Measurements from ENCODE around the gene CDC42BPB. TPM values are rescaled to one million over a fixed set of nuclear protein-coding genes. Genes with fewer than 3 reads are reported as not detected.

CDC42BPB gene
- total RNA-seq, 1 experiment from 2014 or later, result 84.4 TPM

GRCh38 chr14:102908766-102909455, 148.4 kb downstream of the CDC42BPB start:
- no peaks in the 10 kb centered on the region for H3K4me1 ChIP-seq (ENCODE audit: control insufficient read depth, insufficient read depth, low read length)
- intact Hi-C loops (cut with micrococcal nuclease; ENCODE audit: unreplicated experiment), result no loop called here
- ChIA-PET POLR2A (no interaction called here), CTCF (no interaction called here)
- H3K27ac ChIP-seq (ENCODE audit: low read length), result no peak overlapping the region
- no TSS peak for BruUV-seq (replicated peaks)
- DNase-seq (ENCODE audit: low read depth, low spot score) (no peak), ATAC-seq (no peak)
- H3K9me3 ChIP-seq (ENCODE audit: control insufficient read depth, insufficient read depth, low read depth, low read length), result no peaks in the 10 kb centered on the region
- H3K4me3 ChIP-seq (ENCODE audit: low read depth in 2 of 2, low read length in 2 of 2), result no peak overlapping the region
- no peaks in the 10 kb centered on the region for H3K27me3 ChIP-seq (ENCODE audit: control insufficient read depth, insufficient read depth, low read length)
- TF ChIP-seq REST (IDR thresholded peaks at IDR 0.05; ENCODE audit: insufficient read depth in 1 of 2, low read depth in 2 of 2, low read length in 1 of 2) (no peak), SIN3A (IDR thresholded peaks at IDR 0.05; ENCODE audit: borderline replicate concordance, insufficient read depth, low read depth, low read length) (no peak), TCF7L2 (IDR thresholded peaks at IDR 0.05; ENCODE audit: low read depth, low read length) (no peak), POLR2AphosphoS5 (IDR thresholded peaks at IDR 0.05; ENCODE audit: low read depth, low read length) (no peak), CTCF (IDR thresholded peaks at IDR 0.05) (no peak)
- no peaks in the 10 kb centered on the region; the same call in 1 of the 2 replicates for H3K36me3 ChIP-seq (ENCODE audit: control insufficient read depth, insufficient read depth, low read length)
- in situ Hi-C loops (cut with HindIII; ENCODE audit: low pct_unique_long_range_greater_than_20kb, low sequenced_read_pairs), result no loop called here

- no peaks in the 10 kb centered on the region; the same call in 1 of the 2 replicates for H3K36me3 ChIP-seq (ENCODE audit: control insufficient read depth, insufficient read depth, low read length)
- intact Hi-C loops (cut with micrococcal nuclease; ENCODE audit: unreplicated experiment) (no loop called here), in situ Hi-C loops (cut with HindIII; ENCODE audit: low pct_unique_long_range_greater_than_20kb, low sequenced_read_pairs) (no loop called here)
- H3K4me1 ChIP-seq (ENCODE audit: control insufficient read depth, insufficient read depth, low read length), result no peaks in the 10 kb centered on the region
- TF ChIP-seq CTCF (IDR thresholded peaks at IDR 0.05) (no peak), POLR2AphosphoS5 (IDR thresholded peaks at IDR 0.05; ENCODE audit: low read depth, low read length) (no peak), SIN3A (IDR thresholded peaks at IDR 0.05; ENCODE audit: borderline replicate concordance, insufficient read depth, low read depth, low read length) (no peak), TCF7L2 (IDR thresholded peaks at IDR 0.05; ENCODE audit: low read depth, low read length) (no peak), REST (IDR thresholded peaks at IDR 0.05; ENCODE audit: insufficient read depth in 1 of 2, low read depth in 2 of 2, low read length in 1 of 2) (no peak)
- POLR2A ChIA-PET, result no interaction called here
- H3K27ac ChIP-seq (ENCODE audit: low read length), result no peak overlapping the region
- no peaks in the 10 kb centered on the region for H3K27me3 ChIP-seq (ENCODE audit: control insufficient read depth, insufficient read depth, low read length)
- H3K9me3 ChIP-seq (ENCODE audit: control insufficient read depth, insufficient read depth, low read depth, low read length), result no peaks in the 10 kb centered on the region
- no TSS peak for BruUV-seq (replicated peaks)
- no peak for ATAC-seq
- CTCF ChIA-PET, result no interaction called here
- DNase-seq (ENCODE audit: low read depth, low spot score), result no peak
- H3K4me3 ChIP-seq (ENCODE audit: low read depth in 2 of 2, low read length in 2 of 2), result no peak overlapping the region
Observed at GRCh38 chr14:102907980-102908730, 149.2 kb downstream of the CDC42BPB start.

Measured in Panc1 (cell line).